ENCODE results near the gene ZYG11B. TPM values are rescaled to one million over a fixed set of nuclear protein-coding genes. Genes with fewer than 3 reads are reported as not detected.
A peak's percentile ranks its signal among the peaks of the same experiment; 100 is the strongest.
"Not testable (repeated sequence)": the region's sequence is repeated elsewhere in the genome, so short reads cannot be mapped to it uniquely, and the experiment has no call there.

ZYG11B gene
- total RNA-seq, 1 donor: 65.6 TPM

DNA sequence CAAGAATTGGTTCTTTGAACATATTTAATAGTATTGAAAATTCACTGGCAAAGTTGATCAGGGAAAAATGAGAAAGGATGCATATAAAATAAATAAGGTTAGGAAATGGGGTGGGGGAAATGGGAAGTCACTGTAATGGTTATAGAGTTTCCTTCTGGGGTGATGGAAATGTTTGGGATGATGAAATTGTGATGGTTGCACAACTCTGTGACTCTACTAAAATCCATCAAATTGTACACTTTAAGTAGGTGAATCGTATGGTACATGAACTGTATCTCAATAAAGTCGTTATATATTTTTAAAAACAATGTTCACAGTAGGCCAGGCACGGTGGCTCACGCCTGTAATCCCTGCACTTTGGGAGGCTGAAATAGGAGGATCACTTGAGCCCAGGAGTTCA lies 59.9 kb downstream of the ZYG11B start:
- DNase-seq (ENCODE audit: low read depth): peak; percentile 14

DNA sequence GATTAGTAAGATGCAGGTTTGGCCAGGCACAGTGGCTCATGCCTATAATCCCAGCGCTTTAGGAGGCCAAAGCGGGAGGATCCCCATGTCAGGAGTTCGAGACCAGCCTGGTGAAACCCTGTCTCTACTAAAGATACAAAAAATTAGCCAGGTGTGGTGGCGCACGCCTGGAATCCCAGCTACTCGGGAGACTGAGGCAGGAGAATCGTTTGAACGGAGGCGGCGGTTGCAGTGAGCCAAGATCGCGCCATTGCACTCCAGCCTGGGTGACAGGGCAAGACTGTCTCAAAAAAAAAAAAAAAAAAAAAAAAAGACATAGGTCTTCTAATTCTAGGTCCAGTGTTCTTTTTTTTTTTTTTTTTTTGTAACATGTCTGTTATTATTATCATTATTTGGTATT lies 64.2 kb downstream of the ZYG11B start:
- not testable (repeated sequence) for DNase-seq (ENCODE audit: low read depth); H3K4me3 ChIP-seq (ENCODE audit: low read depth, low read length)

More for the DNA sequence above, 59.9 kb downstream of the ZYG11B start:
- TF ChIP-seq, protein P1, sequence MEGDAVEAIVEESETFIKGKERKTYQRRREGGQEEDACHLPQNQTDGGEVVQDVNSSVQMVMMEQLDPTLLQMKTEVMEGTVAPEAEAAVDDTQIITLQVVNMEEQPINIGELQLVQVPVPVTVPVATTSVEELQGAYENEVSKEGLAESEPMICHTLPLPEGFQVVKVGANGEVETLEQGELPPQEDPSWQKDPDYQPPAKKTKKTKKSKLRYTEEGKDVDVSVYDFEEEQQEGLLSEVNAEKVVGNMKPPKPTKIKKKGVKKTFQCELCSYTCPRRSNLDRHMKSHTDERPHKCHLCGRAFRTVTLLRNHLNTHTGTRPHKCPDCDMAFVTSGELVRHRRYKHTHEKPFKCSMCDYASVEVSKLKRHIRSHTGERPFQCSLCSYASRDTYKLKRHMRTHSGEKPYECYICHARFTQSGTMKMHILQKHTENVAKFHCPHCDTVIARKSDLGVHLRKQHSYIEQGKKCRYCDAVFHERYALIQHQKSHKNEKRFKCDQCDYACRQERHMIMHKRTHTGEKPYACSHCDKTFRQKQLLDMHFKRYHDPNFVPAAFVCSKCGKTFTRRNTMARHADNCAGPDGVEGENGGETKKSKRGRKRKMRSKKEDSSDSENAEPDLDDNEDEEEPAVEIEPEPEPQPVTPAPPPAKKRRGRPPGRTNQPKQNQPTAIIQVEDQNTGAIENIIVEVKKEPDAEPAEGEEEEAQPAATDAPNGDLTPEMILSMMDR (IDR thresholded peaks at IDR 0.05; ENCODE audit: insufficient read depth, low read depth, low read length): no peak
- H3K4me3 ChIP-seq (ENCODE audit: low read depth, low read length): no peak overlapping the region

DNA sequence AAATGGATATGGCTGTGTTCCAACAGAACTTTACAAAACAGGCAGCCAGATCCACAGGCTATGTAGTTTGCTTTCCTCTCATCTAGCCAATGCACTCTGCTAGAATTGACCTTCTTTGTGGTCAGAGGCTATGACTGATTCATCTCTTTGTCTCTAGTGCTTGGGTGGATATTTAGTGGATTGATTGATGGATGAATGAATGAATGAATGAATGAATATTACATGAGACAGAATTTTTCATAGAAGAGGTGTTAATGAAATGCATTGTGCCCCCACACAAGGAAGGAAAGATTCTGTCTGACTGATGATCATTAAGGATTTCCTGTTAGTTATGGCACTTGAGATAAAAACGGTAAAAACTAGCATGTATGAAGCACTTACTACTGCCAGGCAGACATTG lies 65.8 kb downstream of the ZYG11B start:
- TF ChIP-seq, protein P1 (IDR thresholded peaks at IDR 0.05; ENCODE audit: insufficient read depth, low read depth, low read length): no peak
- DNase-seq (ENCODE audit: low read depth): no peak
- no peak overlapping the region for H3K4me3 ChIP-seq (ENCODE audit: low read depth, low read length)

- DNase-seq (ENCODE audit: low read depth); H3K4me3 ChIP-seq (ENCODE audit: low read depth, low read length): not testable (repeated sequence)
Measured at GRCh38 chr1:52793717-52794116, 67.5 kb downstream of the ZYG11B start.

DNA sequence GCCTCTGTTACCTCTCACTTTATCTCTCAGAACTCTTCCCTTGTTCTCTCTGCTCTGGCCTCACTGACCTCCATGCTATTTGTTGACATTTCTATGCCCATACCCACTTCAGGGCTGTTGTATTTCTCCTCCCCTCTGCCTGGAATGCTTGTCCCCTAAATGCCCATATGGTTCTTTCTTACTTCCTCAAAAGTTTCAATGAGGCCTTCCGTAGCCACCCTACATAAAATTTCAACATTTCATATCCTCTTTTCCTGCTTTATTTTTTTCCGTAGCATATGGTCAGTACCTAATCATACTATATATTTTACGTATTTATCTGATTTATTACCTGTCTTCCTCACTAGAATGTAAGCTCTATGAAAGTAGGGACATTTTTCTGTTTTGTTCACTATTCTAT lies 69.2 kb downstream of the ZYG11B start:
- no peak overlapping the region for H3K4me3 ChIP-seq (ENCODE audit: low read depth, low read length)
- TF ChIP-seq, protein P1 (IDR thresholded peaks at IDR 0.05; ENCODE audit: insufficient read depth, low read depth, low read length): no peak
- no peak for DNase-seq (ENCODE audit: low read depth)

- peak; percentile 5 for DNase-seq (ENCODE audit: low read depth)
- H3K4me3 ChIP-seq (ENCODE audit: low read depth, low read length): no peak overlapping the region
- TF ChIP-seq, protein P1 (IDR thresholded peaks at IDR 0.05; ENCODE audit: insufficient read depth, low read depth, low read length): no peak
Measured at GRCh38 chr1:52798331-52798730, 72.1 kb downstream of the ZYG11B start.

DNA sequence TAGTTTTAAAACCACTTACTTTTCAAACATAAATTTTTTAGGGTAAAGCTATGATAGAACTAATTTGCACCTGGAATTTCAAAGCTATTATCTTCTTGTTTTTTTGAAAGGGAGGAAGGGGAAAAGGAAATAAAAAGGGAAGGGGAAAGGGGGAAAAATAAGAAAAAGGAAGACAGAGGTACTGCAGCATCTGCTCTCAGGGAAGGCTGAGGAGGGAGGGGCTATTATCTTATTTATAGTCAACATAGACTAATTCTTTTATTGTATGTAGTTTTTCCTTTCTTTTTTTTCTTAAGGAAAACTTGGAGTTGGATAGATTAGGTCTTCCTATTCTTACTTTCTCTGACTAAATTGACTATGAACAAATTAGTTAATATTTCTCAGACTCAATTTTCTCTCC lies 74.8 kb downstream of the ZYG11B start:
- TF ChIP-seq, protein P1 (IDR thresholded peaks at IDR 0.05; ENCODE audit: insufficient read depth, low read depth, low read length): no peak
- H3K4me3 ChIP-seq (ENCODE audit: low read depth, low read length): no peak overlapping the region
- DNase-seq (ENCODE audit: low read depth): no peak

DNA sequence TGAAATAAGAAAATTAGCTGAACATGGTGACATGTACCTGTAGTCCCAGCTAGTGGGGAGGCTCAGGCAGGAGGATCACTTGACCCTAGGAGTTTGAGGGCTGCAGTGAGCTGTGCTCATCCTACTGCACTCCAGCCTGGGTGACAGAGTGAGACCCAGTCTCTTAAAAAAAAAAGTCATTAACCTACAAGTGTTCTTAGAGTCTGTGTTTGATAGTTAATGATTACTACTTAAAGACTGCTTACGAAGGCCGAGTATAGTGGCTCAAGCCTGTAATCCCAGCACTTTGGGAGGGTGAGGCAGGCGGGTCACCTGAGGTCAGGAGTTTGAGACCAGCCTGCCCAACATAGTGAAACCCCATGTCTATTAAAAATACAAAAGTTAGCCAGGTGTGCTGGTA lies 77.8 kb downstream of the ZYG11B start:
- not testable (repeated sequence) for DNase-seq (ENCODE audit: low read depth)

DNA sequence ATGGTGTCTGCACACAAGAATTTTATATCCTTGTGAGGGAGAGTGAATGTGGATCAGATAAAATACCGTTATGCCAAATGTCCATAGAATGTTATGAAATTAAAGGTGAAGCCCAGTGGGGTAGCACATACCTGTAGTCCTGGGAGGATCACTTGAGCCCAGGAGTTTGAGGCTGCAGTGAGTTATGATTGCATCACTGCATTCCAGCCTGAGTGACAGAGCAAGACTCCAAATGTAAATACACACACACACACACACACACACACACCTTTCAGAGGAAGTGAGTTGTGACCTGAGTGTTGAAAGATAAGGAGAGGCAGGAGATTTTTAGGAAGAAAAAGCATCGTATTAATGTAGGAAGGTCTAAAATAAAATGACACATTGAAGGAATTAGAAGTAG lies 88.2 kb downstream of the ZYG11B start:
- TF ChIP-seq, protein P1 (IDR thresholded peaks at IDR 0.05; ENCODE audit: insufficient read depth, low read depth, low read length): no peak
- no peak overlapping the region for H3K4me3 ChIP-seq (ENCODE audit: low read depth, low read length)
- DNase-seq (ENCODE audit: low read depth): peak; percentile 13

More for the DNA sequence above, 77.8 kb downstream of the ZYG11B start:
- H3K4me3 ChIP-seq (ENCODE audit: low read depth, low read length): not testable (repeated sequence)

GRCh38 chr1:52820830-52821229 lies 94.6 kb downstream of the ZYG11B start:
- not testable (repeated sequence) for H3K4me3 ChIP-seq (ENCODE audit: low read depth, low read length); DNase-seq (ENCODE audit: low read depth)

Measured in fibroblast of villous mesenchyme (primary cell).